ENCODE measurements around the gene TMEM63B.

DNA sequence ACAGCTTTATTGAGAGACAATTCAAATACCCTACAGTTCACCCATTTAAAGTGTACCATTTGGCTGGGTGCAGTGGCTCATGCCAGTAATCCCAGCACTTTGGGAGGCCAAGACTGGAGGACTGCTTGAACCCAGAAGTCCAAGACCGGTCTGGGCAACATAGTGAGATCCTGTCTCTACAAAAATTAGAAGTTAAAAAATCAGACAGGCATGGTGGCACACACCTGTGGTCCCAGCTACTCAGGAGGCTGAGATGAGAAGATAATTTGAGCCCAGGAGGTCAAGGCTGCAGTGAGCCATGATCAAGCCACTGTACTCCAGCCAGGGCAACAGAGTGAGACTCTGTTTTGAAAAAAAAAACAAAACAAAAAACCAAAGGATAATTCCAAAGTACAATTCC, 40.2 kb downstream of the TMEM63B start:
- TF ChIP-seq POLR2A (IDR thresholded peaks at IDR 0.05) = no peak
- TF ChIP-seq, protein P1, sequence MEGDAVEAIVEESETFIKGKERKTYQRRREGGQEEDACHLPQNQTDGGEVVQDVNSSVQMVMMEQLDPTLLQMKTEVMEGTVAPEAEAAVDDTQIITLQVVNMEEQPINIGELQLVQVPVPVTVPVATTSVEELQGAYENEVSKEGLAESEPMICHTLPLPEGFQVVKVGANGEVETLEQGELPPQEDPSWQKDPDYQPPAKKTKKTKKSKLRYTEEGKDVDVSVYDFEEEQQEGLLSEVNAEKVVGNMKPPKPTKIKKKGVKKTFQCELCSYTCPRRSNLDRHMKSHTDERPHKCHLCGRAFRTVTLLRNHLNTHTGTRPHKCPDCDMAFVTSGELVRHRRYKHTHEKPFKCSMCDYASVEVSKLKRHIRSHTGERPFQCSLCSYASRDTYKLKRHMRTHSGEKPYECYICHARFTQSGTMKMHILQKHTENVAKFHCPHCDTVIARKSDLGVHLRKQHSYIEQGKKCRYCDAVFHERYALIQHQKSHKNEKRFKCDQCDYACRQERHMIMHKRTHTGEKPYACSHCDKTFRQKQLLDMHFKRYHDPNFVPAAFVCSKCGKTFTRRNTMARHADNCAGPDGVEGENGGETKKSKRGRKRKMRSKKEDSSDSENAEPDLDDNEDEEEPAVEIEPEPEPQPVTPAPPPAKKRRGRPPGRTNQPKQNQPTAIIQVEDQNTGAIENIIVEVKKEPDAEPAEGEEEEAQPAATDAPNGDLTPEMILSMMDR (IDR thresholded peaks at IDR 0.05) = no peak

All from heart left ventricle (tissue), 13 donors.